Stimulated activated naive CD4-positive, alpha-beta T cell treated with Interleukin-2 at 50 U/mL for 16 hours (primary cell): ENCODE results near the gene MAPK7.

Experiments
- DNase-seq: peaks from one replicate; lab custom pipeline; 2025; lab: John Stamatoyannopoulos, UW

MAPK7 gene

GRCh38 chr17:19363460-19364035 lies 14.8 kb upstream of the MAPK7 start:
- no peak for DNase-seq

GRCh38 chr17:19364699-19365498 lies 13.4 kb upstream of the MAPK7 start:
- no peak for DNase-seq

- no peak for DNase-seq
Measured at GRCh38 chr17:19365499-19365817, 12.8 kb upstream of the MAPK7 start.

GRCh38 chr17:19365833-19366636 lies 12.3 kb upstream of the MAPK7 start:
- DNase-seq: no peak

GRCh38 chr17:19366637-19366972 lies 11.7 kb upstream of the MAPK7 start:
- no peak for DNase-seq

- no peak for DNase-seq
Measured at GRCh38 chr17:19368229-19368628, 10.1 kb upstream of the MAPK7 start.

GRCh38 chr17:19369107-19369778 lies 9.1 kb upstream of the MAPK7 start:
- no peak for DNase-seq

- no peak for DNase-seq
Measured at GRCh38 chr17:19369846-19370492, 8.3 kb upstream of the MAPK7 start.

GRCh38 chr17:19370493-19370960 lies 7.8 kb upstream of the MAPK7 start:
- no peak for DNase-seq

- no peak for DNase-seq
Measured at GRCh38 chr17:19371259-19372010, 6.9 kb upstream of the MAPK7 start.

GRCh38 chr17:19372011-19372370 lies 6.3 kb upstream of the MAPK7 start:
- no peak for DNase-seq

GRCh38 chr17:19372439-19372838 lies 5.9 kb upstream of the MAPK7 start:
- no peak for DNase-seq

GRCh38 chr17:19372866-19373504 lies 5.3 kb upstream of the MAPK7 start:
- no peak for DNase-seq

- DNase-seq: no peak
Measured at GRCh38 chr17:19374136-19374535, 4.2 kb upstream of the MAPK7 start.

- no peak for DNase-seq
Measured at GRCh38 chr17:19375732-19376131, 2.6 kb upstream of the MAPK7 start.

- no peak for DNase-seq
Measured at GRCh38 chr17:19376811-19377210, 1.5 kb upstream of the MAPK7 start.

- peak; percentile 96 for DNase-seq
Measured at GRCh38 chr17:19377602-19378415, 489 bp upstream of the MAPK7 start.

- no peak for DNase-seq
Measured at GRCh38 chr17:19379361-19380065, 1.2 kb downstream of the MAPK7 start.
